ENCODE measurements around the gene NDP.

The NDP gene

DNA sequence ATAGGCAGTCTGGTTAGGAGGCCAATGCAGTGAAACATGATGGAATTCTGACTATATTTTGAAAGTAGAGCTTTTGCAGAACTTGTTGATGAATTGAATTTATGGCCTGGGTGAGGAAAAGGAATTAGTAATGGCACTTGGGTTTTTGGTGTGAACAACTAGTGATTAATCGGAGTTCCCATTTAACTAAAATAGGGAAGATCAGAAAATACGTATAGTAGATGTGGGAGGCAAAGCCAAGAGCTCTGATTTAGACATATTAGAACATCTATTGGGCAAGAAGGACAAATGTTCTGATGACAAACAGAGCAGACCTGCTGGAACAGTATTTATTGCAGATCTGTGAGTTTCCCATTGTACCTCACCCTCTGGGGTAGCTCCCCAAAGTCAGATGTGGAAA, 12.3 kb upstream of the NDP start:
- H3K79me2 ChIP-seq: no peaks in the 10 kb centered on the region
- no peak overlapping the region for H2AFZ ChIP-seq
- no peaks in the 10 kb centered on the region for H3K36me3 ChIP-seq (ENCODE audit: control insufficient read depth, insufficient read depth, low read length)
- H3K4me3 ChIP-seq (ENCODE audit: low read depth, low read length): no peak overlapping the region
- no peak overlapping the region for H3K4me2 ChIP-seq (ENCODE audit: low read length)
- no peak overlapping the region for H3K27ac ChIP-seq
- H3K9me3 ChIP-seq (ENCODE audit: control insufficient read depth, low read length): no peaks in the 10 kb centered on the region
- TF ChIP-seq, protein P1, sequence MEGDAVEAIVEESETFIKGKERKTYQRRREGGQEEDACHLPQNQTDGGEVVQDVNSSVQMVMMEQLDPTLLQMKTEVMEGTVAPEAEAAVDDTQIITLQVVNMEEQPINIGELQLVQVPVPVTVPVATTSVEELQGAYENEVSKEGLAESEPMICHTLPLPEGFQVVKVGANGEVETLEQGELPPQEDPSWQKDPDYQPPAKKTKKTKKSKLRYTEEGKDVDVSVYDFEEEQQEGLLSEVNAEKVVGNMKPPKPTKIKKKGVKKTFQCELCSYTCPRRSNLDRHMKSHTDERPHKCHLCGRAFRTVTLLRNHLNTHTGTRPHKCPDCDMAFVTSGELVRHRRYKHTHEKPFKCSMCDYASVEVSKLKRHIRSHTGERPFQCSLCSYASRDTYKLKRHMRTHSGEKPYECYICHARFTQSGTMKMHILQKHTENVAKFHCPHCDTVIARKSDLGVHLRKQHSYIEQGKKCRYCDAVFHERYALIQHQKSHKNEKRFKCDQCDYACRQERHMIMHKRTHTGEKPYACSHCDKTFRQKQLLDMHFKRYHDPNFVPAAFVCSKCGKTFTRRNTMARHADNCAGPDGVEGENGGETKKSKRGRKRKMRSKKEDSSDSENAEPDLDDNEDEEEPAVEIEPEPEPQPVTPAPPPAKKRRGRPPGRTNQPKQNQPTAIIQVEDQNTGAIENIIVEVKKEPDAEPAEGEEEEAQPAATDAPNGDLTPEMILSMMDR (IDR thresholded peaks at IDR 0.05): no peak
- H3K9ac ChIP-seq: no peak overlapping the region
- no peaks in the 10 kb centered on the region for H3K27me3 ChIP-seq (ENCODE audit: control insufficient read depth, insufficient read depth, low read length)
- H3K4me1 ChIP-seq: no peaks in the 10 kb centered on the region

DNA sequence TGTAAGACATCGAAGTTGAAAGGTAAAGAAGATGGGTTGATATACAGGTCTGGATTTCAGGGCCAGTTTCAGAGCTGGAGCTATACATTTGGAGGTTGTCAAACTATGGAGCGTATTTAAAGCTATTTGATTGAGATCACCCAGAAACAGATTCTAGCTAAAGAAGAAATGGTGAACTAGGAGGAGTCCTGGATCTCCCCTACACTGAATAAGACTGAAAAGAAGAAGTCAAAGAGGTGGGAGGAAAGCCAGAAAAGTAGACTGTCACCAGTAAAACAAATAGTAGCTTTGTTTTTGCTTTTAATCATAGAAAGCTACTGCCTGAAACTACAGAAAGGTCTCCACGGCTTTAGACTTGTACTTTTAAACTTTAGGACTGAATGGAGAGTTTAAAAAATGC, 5.0 kb upstream of the NDP start:
- no peak overlapping the region for H3K9ac ChIP-seq
- no peaks in the 10 kb centered on the region for H3K4me1 ChIP-seq
- TF ChIP-seq, protein P1 (IDR thresholded peaks at IDR 0.05): no peak
- H3K9me3 ChIP-seq (ENCODE audit: control insufficient read depth, low read length): no peaks in the 10 kb centered on the region
- no peak overlapping the region for H3K27ac ChIP-seq
- no peaks in the 10 kb centered on the region for H3K36me3 ChIP-seq (ENCODE audit: control insufficient read depth, insufficient read depth, low read length)
- no peak overlapping the region for H2AFZ ChIP-seq
- no peaks in the 10 kb centered on the region for H3K79me2 ChIP-seq
- H3K27me3 ChIP-seq (ENCODE audit: control insufficient read depth, insufficient read depth, low read length): no peaks in the 10 kb centered on the region
- H3K4me2 ChIP-seq (ENCODE audit: low read length): no peak overlapping the region
- H3K4me3 ChIP-seq (ENCODE audit: low read depth, low read length): no peak overlapping the region

DNA sequence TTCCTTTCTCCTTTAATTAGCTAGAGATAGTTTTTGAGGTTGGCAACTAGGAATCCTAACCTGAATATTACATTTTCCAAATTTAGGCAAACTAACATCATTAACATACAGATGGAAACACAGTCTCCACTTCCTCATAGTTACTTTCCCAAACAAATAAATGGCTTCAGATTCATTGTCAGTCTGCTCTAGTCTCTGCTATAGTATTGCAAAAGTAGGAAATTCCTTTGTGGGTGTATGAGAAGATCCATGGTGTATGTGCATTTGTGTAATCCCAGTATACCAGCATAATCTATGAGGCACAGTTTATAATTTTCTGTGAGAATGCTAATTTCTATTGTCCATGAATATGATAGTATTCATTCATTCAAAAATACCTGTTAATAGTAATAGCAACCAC, 3.0 kb upstream of the NDP start:
- H3K9me3 ChIP-seq (ENCODE audit: control insufficient read depth, low read length): no peaks in the 10 kb centered on the region
- no peak overlapping the region for H3K4me3 ChIP-seq (ENCODE audit: low read depth, low read length)
- H3K9ac ChIP-seq: no peak overlapping the region
- no peaks in the 10 kb centered on the region for H3K36me3 ChIP-seq (ENCODE audit: control insufficient read depth, insufficient read depth, low read length)
- no peak overlapping the region for H3K27ac ChIP-seq
- no peaks in the 10 kb centered on the region for H3K4me1 ChIP-seq
- TF ChIP-seq, protein P1 (IDR thresholded peaks at IDR 0.05): no peak
- no peaks in the 10 kb centered on the region for H3K79me2 ChIP-seq
- H3K4me2 ChIP-seq (ENCODE audit: low read length): no peak overlapping the region
- H3K27me3 ChIP-seq (ENCODE audit: control insufficient read depth, insufficient read depth, low read length): no peaks in the 10 kb centered on the region
- H2AFZ ChIP-seq: no peak overlapping the region

GRCh38 chrX:43975796-43976195, 2.6 kb upstream of the NDP start:
- no peaks in the 10 kb centered on the region for H3K4me1 ChIP-seq
- no peaks in the 10 kb centered on the region for H3K79me2 ChIP-seq
- no peak overlapping the region for H3K27ac ChIP-seq
- H3K36me3 ChIP-seq (ENCODE audit: control insufficient read depth, insufficient read depth, low read length): no peaks in the 10 kb centered on the region
- TF ChIP-seq, protein P1 (IDR thresholded peaks at IDR 0.05): no peak
- H3K4me3 ChIP-seq (ENCODE audit: low read depth, low read length): no peak overlapping the region
- H2AFZ ChIP-seq: no peak overlapping the region
- H3K4me2 ChIP-seq (ENCODE audit: low read length): no peak overlapping the region
- no peaks in the 10 kb centered on the region for H3K9me3 ChIP-seq (ENCODE audit: control insufficient read depth, low read length)
- H3K27me3 ChIP-seq (ENCODE audit: control insufficient read depth, insufficient read depth, low read length): no peaks in the 10 kb centered on the region
- H3K9ac ChIP-seq: no peak overlapping the region

GRCh38 chrX:43974741-43975465, 1.7 kb upstream of the NDP start:
- Histone ChIP-seq H3K4me3 (ENCODE audit: low read depth, low read length) (no peak overlapping the region), H3K36me3 (ENCODE audit: control insufficient read depth, insufficient read depth, low read length) (no peaks in the 10 kb centered on the region), H3K27me3 (ENCODE audit: control insufficient read depth, insufficient read depth, low read length) (no peaks in the 10 kb centered on the region), H3K4me1 (no peaks in the 10 kb centered on the region), H3K4me2 (ENCODE audit: low read length) (no peak overlapping the region), H3K9ac (no peak overlapping the region), H3K9me3 (ENCODE audit: control insufficient read depth, low read length) (no peaks in the 10 kb centered on the region), H2AFZ (no peak overlapping the region), H3K27ac (no peak overlapping the region), H3K79me2 (no peaks in the 10 kb centered on the region)
- TF ChIP-seq, protein P1 (IDR thresholded peaks at IDR 0.05): no peak
